IMR-90 (cell line): ENCODE results near the gene SCARF2.

Experiments
- BHLHE40 ChIP-seq: fragments of 150-350 bp; IDR thresholded peaks from 2 replicates; pipeline ENCODE4 v1.6.1; 2016; ENCODE audit warnings: mild to moderate bottlenecking, low read depth, low read length
- POLR2A ChIP-seq: IDR thresholded peaks from 2 replicates; pipeline ENCODE4 v1.6.1; 2012; ENCODE audit warnings: mild to moderate bottlenecking, low read depth, low read length
- RAD21 ChIP-seq: IDR thresholded peaks from 2 replicates; pipeline ENCODE4 v1.6.1; 2012; ENCODE audit warnings: low read length, improper control_type of control experiment
- RCOR1 ChIP-seq: IDR thresholded peaks from 2 replicates; pipeline ENCODE4 v1.6.1; 2012; ENCODE audit warnings: mild to moderate bottlenecking, low read length, improper control_type of control experiment; ENCODE audit not compliant: insufficient replicate concordance
- RFX5 ChIP-seq: IDR thresholded peaks from 2 replicates; pipeline ENCODE4 v1.8.0; 2012; ENCODE audit warnings: low read depth, mild to moderate bottlenecking, low read length, moderate library complexity
- USF2 ChIP-seq: fragments of 150-350 bp; IDR thresholded peaks from 2 replicates; pipeline ENCODE4 v1.6.1; 2017; ENCODE audit warnings: mild to moderate bottlenecking, antibody characterized with exemption, low read length, low read depth
- TF ChIP-seq, protein P1 (sequence below): conservative IDR thresholded peaks from 2 replicates; pipeline ENCODE4 v1.5.1; 2012; ENCODE audit warnings: mild to moderate bottlenecking, low read depth, low read length, improper control_type of control experiment
- TF ChIP-seq, protein P2 (sequence below): fragments of 150-350 bp; IDR thresholded peaks from 2 replicates; pipeline ENCODE4 v1.6.1; 2016; ENCODE audit warnings: low read depth, mild to moderate bottlenecking, low read length, moderate library complexity, borderline replicate concordance

DNA sequence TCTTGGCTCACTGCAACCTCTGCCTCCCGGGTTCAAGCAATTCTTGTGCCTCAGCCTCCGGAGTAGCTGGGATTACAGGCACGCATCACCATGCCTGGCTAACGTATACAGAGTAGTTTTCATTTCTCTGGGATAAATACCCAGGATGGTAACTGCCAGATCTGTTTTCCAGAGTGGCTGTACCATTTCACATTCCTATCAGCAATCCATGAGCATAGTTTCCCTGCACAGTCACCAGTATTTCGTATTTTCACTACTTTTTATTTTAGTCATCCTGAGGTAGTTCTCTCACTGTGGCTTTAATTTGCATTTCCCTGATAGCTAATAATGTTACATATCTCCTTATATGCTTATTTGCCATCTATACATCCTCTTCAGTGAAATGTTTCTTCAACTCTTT lies 11.0 kb upstream of the SCARF2 start:
- no peak for TF ChIP-seq RCOR1
- TF ChIP-seq RFX5 = no peak
- TF ChIP-seq, protein P1, sequence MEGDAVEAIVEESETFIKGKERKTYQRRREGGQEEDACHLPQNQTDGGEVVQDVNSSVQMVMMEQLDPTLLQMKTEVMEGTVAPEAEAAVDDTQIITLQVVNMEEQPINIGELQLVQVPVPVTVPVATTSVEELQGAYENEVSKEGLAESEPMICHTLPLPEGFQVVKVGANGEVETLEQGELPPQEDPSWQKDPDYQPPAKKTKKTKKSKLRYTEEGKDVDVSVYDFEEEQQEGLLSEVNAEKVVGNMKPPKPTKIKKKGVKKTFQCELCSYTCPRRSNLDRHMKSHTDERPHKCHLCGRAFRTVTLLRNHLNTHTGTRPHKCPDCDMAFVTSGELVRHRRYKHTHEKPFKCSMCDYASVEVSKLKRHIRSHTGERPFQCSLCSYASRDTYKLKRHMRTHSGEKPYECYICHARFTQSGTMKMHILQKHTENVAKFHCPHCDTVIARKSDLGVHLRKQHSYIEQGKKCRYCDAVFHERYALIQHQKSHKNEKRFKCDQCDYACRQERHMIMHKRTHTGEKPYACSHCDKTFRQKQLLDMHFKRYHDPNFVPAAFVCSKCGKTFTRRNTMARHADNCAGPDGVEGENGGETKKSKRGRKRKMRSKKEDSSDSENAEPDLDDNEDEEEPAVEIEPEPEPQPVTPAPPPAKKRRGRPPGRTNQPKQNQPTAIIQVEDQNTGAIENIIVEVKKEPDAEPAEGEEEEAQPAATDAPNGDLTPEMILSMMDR = no peak
- TF ChIP-seq BHLHE40 = no peak
- no peak for TF ChIP-seq RAD21
- TF ChIP-seq, protein P2, sequence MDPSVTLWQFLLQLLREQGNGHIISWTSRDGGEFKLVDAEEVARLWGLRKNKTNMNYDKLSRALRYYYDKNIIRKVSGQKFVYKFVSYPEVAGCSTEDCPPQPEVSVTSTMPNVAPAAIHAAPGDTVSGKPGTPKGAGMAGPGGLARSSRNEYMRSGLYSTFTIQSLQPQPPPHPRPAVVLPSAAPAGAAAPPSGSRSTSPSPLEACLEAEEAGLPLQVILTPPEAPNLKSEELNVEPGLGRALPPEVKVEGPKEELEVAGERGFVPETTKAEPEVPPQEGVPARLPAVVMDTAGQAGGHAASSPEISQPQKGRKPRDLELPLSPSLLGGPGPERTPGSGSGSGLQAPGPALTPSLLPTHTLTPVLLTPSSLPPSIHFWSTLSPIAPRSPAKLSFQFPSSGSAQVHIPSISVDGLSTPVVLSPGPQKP = no peak
- no peak for TF ChIP-seq POLR2A
- no peak for TF ChIP-seq USF2
